Testis (tissue), 3 donors: ENCODE data around the gene USP32. TPM values are rescaled to one million over a fixed set of nuclear protein-coding genes. Genes with fewer than 3 reads are reported as not detected.
A peak's percentile ranks its signal among the peaks of the same experiment; 100 is the strongest.

ENCODE experiments used
- DNase-seq: peaks from one replicate; pipeline ENCODE4 v3.0.0-alpha.2; 2019
- H3K27ac ChIP-seq, 2 donors: fragments of 200-600 bp; sonication (generic); one replicate each; pipeline ENCODE4 v1.5.1; 2019
- H3K27me3 ChIP-seq: fragments of 200-600 bp; sonication (generic); one replicate; pipeline ENCODE4 v1.5.1; 2019
- H3K36me3 ChIP-seq: fragments of 200-600 bp; sonication (generic); one replicate; pipeline ENCODE4 v1.5.1; 2017; ENCODE audit warnings: low read depth; ENCODE audit errors: missing control alignments
- H3K4me1 ChIP-seq: fragments of 200-600 bp; sonication (generic); one replicate; pipeline ENCODE4 v1.5.1; 2019
- H3K4me3 ChIP-seq, 2 donors: fragments of 200-600 bp; sonication (generic); one replicate each; pipeline ENCODE4 v1.5.1; 2017 to 2019
- H3K9me3 ChIP-seq: fragments of 200-600 bp; sonication (generic); one replicate; pipeline ENCODE4 v1.5.1; 2017
- CTCF ChIP-seq, 3 experiments: fragments of 450-650 bp in 2 of 3; fragments of 200-600 bp in 1 of 3; sonication (generic) in 1 of 3; IDR thresholded peaks; one replicate each; pipeline ENCODE4 v1.5.1; 2016 to 2019; ENCODE audit warnings: antibody characterized with exemption in 3 of 3, mild to moderate bottlenecking in 2 of 3, moderate library complexity in 1 of 3
- POLR2A ChIP-seq: fragments of 450-650 bp; IDR thresholded peaks from one replicate; pipeline ENCODE4 v1.6.1; 2017; ENCODE audit warnings: antibody characterized with exemption, mild to moderate bottlenecking, moderate library complexity
- WGBS, 2 donors: methylation state at CpG; one replicate each; pipeline ENCODE4 v1.1.5; 2018; 5-methylcytosine and 5-hydroxymethylcytosine counted together
- intact Hi-C: fragments of 100-400 bp; cut with DNase I; formaldehyde crosslinking; loops from one replicate; pipeline ENCODE4 v1.15.1; 2023; ENCODE audit warnings: low total_unique reads
- polyA plus RNA-seq: library from polyadenylated mRNA; stranded (reverse); fragments of 350-450 nt; fragmentation: Illumina TruSeq; extraction: RNeasy Lipid Tissue Mini Kit (QIAGEN cat#74804); gene quantifications from one replicate; pipeline ENCODE4 v1.2.3, GENCODE V29; 2014; ENCODE audit warnings: low read depth, low replicate concordance; ENCODE audit not compliant: insufficient read depth
- total RNA-seq, 2 donors: library from RNA; depleted of rRNA; stranded (reverse); fragments of >200 nt; gene quantifications; one replicate each; pipeline ENCODE4 v1.2.3, GENCODE V29; 2016

USP32 gene
- total and polyA plus RNA-seq, 3 donors from 2014 or later, result 113 to 279 (median 166) TPM

GRCh38 chr17:60247836-60248461 is 144.0 kb downstream of the USP32 start:
- no peaks in the 10 kb centered on the region for H3K4me1 ChIP-seq
- no peaks in the 10 kb centered on the region for H3K27me3 ChIP-seq
- intact Hi-C loops, result no loop called here
- no peak overlapping the region for H3K4me3 ChIP-seq
- no peak overlapping the region for H3K27ac ChIP-seq
- TF ChIP-seq CTCF (IDR thresholded peaks at IDR 0.05), result no peak
- TF ChIP-seq POLR2A, result no peak
- DNase-seq, result no peak
- no peaks in the 10 kb centered on the region for H3K9me3 ChIP-seq
- H3K36me3 ChIP-seq, result no peaks in the 10 kb centered on the region
- WGBS, 2 donors, result 96 to 98% methylated on average over 7 of the region's 7 CpGs

GRCh38 chr17:60244656-60245055 is 147.3 kb downstream of the USP32 start:
- Histone ChIP-seq H3K27ac (no peak overlapping the region), H3K4me3 (no peak overlapping the region), H3K36me3 (no peaks in the 10 kb centered on the region), H3K4me1 (no peaks in the 10 kb centered on the region), H3K9me3 (no peaks in the 10 kb centered on the region), H3K27me3 (no peaks in the 10 kb centered on the region)
- no peak for DNase-seq
- intact Hi-C loops, result no loop called here
- 92 to 93% methylated on average over 8 of the region's 8 CpGs for WGBS, 2 donors
- no peak for TF ChIP-seq POLR2A
- TF ChIP-seq CTCF (IDR thresholded peaks at IDR 0.05), result no peak

- intact Hi-C loops, result no loop called here
- Histone ChIP-seq H3K27ac (no peak overlapping the region), H3K36me3 (no peaks in the 10 kb centered on the region), H3K4me3 (no peak overlapping the region), H3K4me1 (no peaks in the 10 kb centered on the region), H3K9me3 (no peaks in the 10 kb centered on the region), H3K27me3 (no peaks in the 10 kb centered on the region)
- DNase-seq, result no peak
- 95 to 96% methylated on average over 3 of the region's 3 CpGs for WGBS, 2 donors
- no peak for TF ChIP-seq CTCF (IDR thresholded peaks at IDR 0.05)
- no peak for TF ChIP-seq POLR2A
These were observed 151.6 kb downstream of the USP32 start for GRCh38 chr17:60240290-60240689.

GRCh38 chr17:60231691-60232090 is 160.2 kb downstream of the USP32 start:
- TF ChIP-seq POLR2A (no peak), CTCF (IDR thresholded peaks at IDR 0.05) (no peak)
- no peaks in the 10 kb centered on the region for H3K4me1 ChIP-seq
- whole genome bisulfite sequencing, 2 donors, result 87 to 91% methylated on average over 2 of the region's 2 CpGs
- intact Hi-C loops, result no loop called here
- no peaks in the 10 kb centered on the region for H3K9me3 ChIP-seq
- H3K27me3 ChIP-seq, result no peaks in the 10 kb centered on the region
- no peak for DNase-seq
- no peaks in the 10 kb centered on the region for H3K36me3 ChIP-seq
- no peak overlapping the region for H3K4me3 ChIP-seq
- no peak overlapping the region for H3K27ac ChIP-seq

- no peak for DNase-seq
- 78 to 80% methylated on average over 4 of the region's 4 CpGs for WGBS, 2 donors
- intact Hi-C loops, result no loop called here
These were observed 160.7 kb downstream of the USP32 start for GRCh38 chr17:60231234-60231633.

More at GRCh38 chr17:60231234-60231633, 160.7 kb downstream of the USP32 start:
- H3K9me3 ChIP-seq, result no peaks in the 10 kb centered on the region
- peak in 1 of 3 experiments; percentile 28 for TF ChIP-seq CTCF (IDR thresholded peaks at IDR 0.05)
- TF ChIP-seq POLR2A, result no peak
- no peaks in the 10 kb centered on the region for H3K36me3 ChIP-seq
- H3K27me3 ChIP-seq, result no peaks in the 10 kb centered on the region
- no peaks in the 10 kb centered on the region for H3K4me1 ChIP-seq
- no peak overlapping the region for H3K27ac ChIP-seq
- no peak overlapping the region for H3K4me3 ChIP-seq
